ENCODE measurements around the gene GNG12. TPM values are rescaled to one million over a fixed set of nuclear protein-coding genes. Genes with fewer than 3 reads are reported as not detected.

The GNG12 gene
- total and polyA plus RNA-seq, 2 donors (not counting 3 experiments of a cell fraction or from before 2014, with no cell fraction given) = 107 to 152 TPM

- CTCF ChIA-PET = interaction anchor here (0.6 to 5.5 kb wide), 56 partner anchors 9 to 576 kb away, joined by 3 to 108 read pairs (median 5); partner anchors contain the start of genes DIRAS3, GADD45A and GNG12
- Histone ChIP-seq H3K27ac (ENCODE audit: insufficient read depth, low read depth, low read length) (peak overlapping the region; percentile 58), H3K9me3 (replicated peaks; ENCODE audit: control insufficient read depth, insufficient read depth, low read length) (no peaks in the 10 kb centered on the region), H3K4me3 (replicated peaks in 1 of 3; ENCODE audit: insufficient read depth in 1 of 3, low read depth in 1 of 3, low read length in 3 of 3) (no peak overlapping the region), H4K20me1 (replicated peaks; ENCODE audit: control insufficient read depth, extremely low read depth, insufficient read depth, low read length) (no peaks in the 10 kb centered on the region), H3K36me3 (ENCODE audit: control insufficient read depth in 2 of 2, extremely low read depth in 1 of 2, insufficient read depth in 2 of 2, low read length in 2 of 2) (peaks cover 2 to 3% of the 10 kb centered on the region in 2 experiments), H3K4me1 (ENCODE audit: control insufficient read depth, extremely low read depth, insufficient read depth, low read length) (peaks cover 23% of the 10 kb centered on the region), H3K9ac (replicated peaks; ENCODE audit: extremely low read depth, insufficient read depth, low read length) (peak overlapping the region; percentile 7), H3K4me2 (ENCODE audit: insufficient read depth, low read length) (no peak overlapping the region), H3K9me1 (replicated peaks; ENCODE audit: control insufficient read depth, extremely low read depth, insufficient read depth, low read length) (no peaks in the 10 kb centered on the region), H3K79me2 (ENCODE audit: control insufficient read depth, insufficient read depth, low read length) (peaks cover 57% of the 10 kb centered on the region), H3K27me3 (ENCODE audit: control insufficient read depth in 2 of 2, insufficient read depth in 2 of 2, low read length in 2 of 2) (no peaks in the 10 kb centered on the region), H2AFZ (ENCODE audit: low read depth, low read length) (no peak overlapping the region)
- TSS peak; percentile 63 for BruUV-seq (replicated peaks)
- dilution Hi-C loops (cut with MboI; ENCODE audit: extremely low pct_ligation_motif_present, low sequenced_read_pairs) = loop anchor here (25.0 kb wide), 1 partner anchor 229 kb away; no protein-coding TSS in a partner anchor
- FAIRE-seq (peak; percentile 57), DNase-seq (ENCODE audit: low read depth, low spot score) (peak; percentile 84)
- POLR2A ChIA-PET = interaction anchor here (0.7 to 1.4 kb wide), 5 partner anchors 22 to 84 kb away, joined by 3 to 15 read pairs (median 4); partner anchors contain the start of gene GNG12
- intact Hi-C loops (cut with micrococcal nuclease) = loop anchor here (1.0 to 5.0 kb wide), 10 partner anchors 25 to 576 kb away; no protein-coding TSS in a partner anchor
- TF ChIP-seq JUN (IDR thresholded peaks at IDR 0.05; ENCODE audit: borderline replicate concordance, insufficient read depth, insufficient read length, low read depth) = no peak
- TF ChIP-seq MAX (IDR thresholded peaks at IDR 0.05; ENCODE audit: insufficient read depth, insufficient read length) = no peak
- TF ChIP-seq CTCF (IDR thresholded peaks at IDR 0.05; ENCODE audit: extremely low read depth in 1 of 2, insufficient read depth in 1 of 2, low read depth in 1 of 2, low read length in 2 of 2) = peak; percentile 47 to 72
- peak; percentile 17 for TF ChIP-seq GATA2 (IDR thresholded peaks at IDR 0.05; ENCODE audit: insufficient read depth, insufficient read length, low read depth, low read length)
These were observed 66.9 kb downstream of the GNG12 start for GRCh38 chr1:67766141-67766978.
